ENCODE measurements around the gene DMRTA2. TPM values are rescaled to one million over a fixed set of nuclear protein-coding genes. Genes with fewer than 3 reads are reported as not detected.

The DMRTA2 gene
- total and polyA plus RNA-seq, 2 donors (not counting 1 experiment from before 2014, with no cell fraction given) = not detected

GRCh38 chr1:50447961-50448360 lies 24.7 kb upstream of the DMRTA2 start:
- DNase-seq (no peak), ATAC-seq (ENCODE audit: low read depth) (no peak)
- intact Hi-C loops (cut with micrococcal nuclease) = no loop called here
- no peak overlapping the region for H3K4me3 ChIP-seq (ENCODE audit: control extremely low read depth in 1 of 5, extremely low read depth in 1 of 5, insufficient read depth in 1 of 5, low read depth in 2 of 5, low read length in 4 of 5)
- Mint-ChIP-seq H3K9me3 (ENCODE audit: insufficient read depth) (no peaks in the 10 kb centered on the region), H3K27ac (no peak overlapping the region), H3K27me3 (no peaks in the 10 kb centered on the region), H3K4me3 (no peak overlapping the region), H3K4me1 (no peaks in the 10 kb centered on the region)
- no peaks in the 10 kb centered on the region for H4K20me1 ChIP-seq (ENCODE audit: control insufficient read depth, insufficient read depth, low read length, poor library complexity, severe bottlenecking)
- no peak overlapping the region for H3K4me2 ChIP-seq (replicated peaks; ENCODE audit: low read depth, low read length, poor library complexity, severe bottlenecking)
- ChIA-PET CTCF (no interaction called here), POLR2A (no interaction called here)
- no peak overlapping the region for H3K9ac ChIP-seq (ENCODE audit: low read length)
- no peaks in the 10 kb centered on the region for H3K4me1 ChIP-seq (ENCODE audit: control insufficient read depth in 2 of 2, insufficient read depth in 2 of 2, low read length in 2 of 2)
- H2AFZ ChIP-seq (ENCODE audit: insufficient read depth, low read depth, low read length, poor library complexity, severe bottlenecking) = no peak overlapping the region
- TF ChIP-seq EZH2 (IDR thresholded peaks at IDR 0.05; ENCODE audit: borderline replicate concordance, insufficient read depth, low read depth, low read length, poor library complexity, severe bottlenecking) (no peak), CTCF (IDR thresholded peaks at IDR 0.05) (no peak)
- no peak overlapping the region for H3K27ac ChIP-seq (ENCODE audit: low read length in 2 of 2)
- no peaks in the 10 kb centered on the region for H3K79me2 ChIP-seq (ENCODE audit: control insufficient read depth, insufficient read depth, low read length)
- WGBS (ENCODE audit: insufficient coverage) = no CpG with 5 or more reads among the region's 1 CpG
- H3K9me3 ChIP-seq (ENCODE audit: control extremely low read depth in 1 of 3, control insufficient read depth in 2 of 3, insufficient read depth in 1 of 3, low read length in 2 of 3) = no peaks in the 10 kb centered on the region
- H3K36me3 ChIP-seq (replicated peaks in 1 of 2; ENCODE audit: control extremely low read depth in 1 of 2, control insufficient read depth in 1 of 2, extremely low read depth in 1 of 2, insufficient read depth in 2 of 2, low read length in 1 of 2) = peaks cover 0 to 6% of the 10 kb centered on the region in 2 experiments
- no peaks in the 10 kb centered on the region for H3K27me3 ChIP-seq (replicated peaks in 1 of 4; ENCODE audit: control extremely low read depth in 1 of 4, control insufficient read depth in 3 of 4, insufficient read depth in 4 of 4, low read length in 3 of 4)

GRCh38 chr1:50441183-50441582 lies 17.9 kb upstream of the DMRTA2 start:
- POLR2A ChIA-PET = no interaction called here
- Histone ChIP-seq H3K9me3 (ENCODE audit: control extremely low read depth in 1 of 3, control insufficient read depth in 2 of 3, insufficient read depth in 1 of 3, low read length in 2 of 3) (no peaks in the 10 kb centered on the region), H3K4me3 (ENCODE audit: control extremely low read depth in 1 of 5, extremely low read depth in 1 of 5, insufficient read depth in 1 of 5, low read depth in 2 of 5, low read length in 4 of 5) (no peak overlapping the region), H3K4me2 (replicated peaks; ENCODE audit: low read depth, low read length, poor library complexity, severe bottlenecking) (no peak overlapping the region), H3K79me2 (ENCODE audit: control insufficient read depth, insufficient read depth, low read length) (no peaks in the 10 kb centered on the region), H4K20me1 (ENCODE audit: control insufficient read depth, insufficient read depth, low read length, poor library complexity, severe bottlenecking) (no peaks in the 10 kb centered on the region), H3K27me3 (replicated peaks in 1 of 4; ENCODE audit: control extremely low read depth in 1 of 4, control insufficient read depth in 3 of 4, insufficient read depth in 4 of 4, low read length in 3 of 4) (no peaks in the 10 kb centered on the region), H3K27ac (ENCODE audit: low read length in 2 of 2) (no peak overlapping the region), H3K9ac (ENCODE audit: low read length) (no peak overlapping the region), H3K4me1 (ENCODE audit: control insufficient read depth in 2 of 2, insufficient read depth in 2 of 2, low read length in 2 of 2) (no peaks in the 10 kb centered on the region), H2AFZ (ENCODE audit: insufficient read depth, low read depth, low read length, poor library complexity, severe bottlenecking) (no peak overlapping the region), H3K36me3 (replicated peaks in 1 of 2; ENCODE audit: control extremely low read depth in 1 of 2, control insufficient read depth in 1 of 2, extremely low read depth in 1 of 2, insufficient read depth in 2 of 2, low read length in 1 of 2) (peaks cover 0 to 14% of the 10 kb centered on the region in 2 experiments)
- DNase-seq = no peak
- H3K9me3 Mint-ChIP-seq (ENCODE audit: insufficient read depth) = no peaks in the 10 kb centered on the region
- CTCF ChIA-PET = no interaction called here
- WGBS (ENCODE audit: insufficient coverage) = 96% methylated on average over 4 of the region's 6 CpGs
- ATAC-seq (ENCODE audit: low read depth) = no peak
- intact Hi-C loops (cut with micrococcal nuclease) = no loop called here
- H3K27me3 Mint-ChIP-seq = no peaks in the 10 kb centered on the region
- H3K4me3 Mint-ChIP-seq = no peak overlapping the region
- TF ChIP-seq CTCF (IDR thresholded peaks at IDR 0.05) (no peak), EZH2 (IDR thresholded peaks at IDR 0.05; ENCODE audit: borderline replicate concordance, insufficient read depth, low read depth, low read length, poor library complexity, severe bottlenecking) (no peak)
- H3K27ac Mint-ChIP-seq = no peak overlapping the region
- H3K4me1 Mint-ChIP-seq = no peaks in the 10 kb centered on the region

All from B cell (primary cell).